ENCODE results near the gene ANKS6. TPM values are rescaled to one million over a fixed set of nuclear protein-coding genes. Genes with fewer than 3 reads are reported as not detected.
A peak's percentile ranks its signal among the peaks of the same experiment; 100 is the strongest.

Gene ANKS6
- total RNA-seq, 2 experiments from 2014 or later, result 15.8 to 17.4 TPM

- ChIA-PET CTCF (interaction anchor here (0.9 kb wide), 1 partner anchor 16 kb away, joined by 3 read pairs; no protein-coding TSS in a partner anchor), POLR2A (no interaction called here)
- no peak for ATAC-seq
- DNase-seq, result no peak
- Mint-ChIP-seq H3K4me1 (no peaks in the 10 kb centered on the region), H3K27me3 (no peaks in the 10 kb centered on the region), H3K27ac (no peak overlapping the region), H3K9me3 (ENCODE audit: low read depth) (no peaks in the 10 kb centered on the region), H3K4me3 (no peak overlapping the region), H3K36me3 (ENCODE audit: low read depth) (peaks cover 10% of the 10 kb centered on the region)
- intact Hi-C loops (cut with DNase I, micrococcal nuclease), result no loop called here
These were observed 35.3 kb upstream of the ANKS6 start for GRCh38 chr9:98831696-98832095.

- Mint-ChIP-seq H3K27ac (no peak overlapping the region), H3K36me3 (ENCODE audit: low read depth) (peaks cover 10% of the 10 kb centered on the region), H3K9me3 (ENCODE audit: low read depth) (no peaks in the 10 kb centered on the region), H3K27me3 (no peaks in the 10 kb centered on the region), H3K4me1 (no peaks in the 10 kb centered on the region), H3K4me3 (no peak overlapping the region)
- intact Hi-C loops (cut with DNase I, micrococcal nuclease), result no loop called here
- ATAC-seq (no peak), DNase-seq (no peak)
- POLR2A ChIA-PET, result no interaction called here
- CTCF ChIA-PET, result interaction anchor here (1.2 kb wide), 1 partner anchor 56 kb away, joined by 3 read pairs; no protein-coding TSS in a partner anchor
These were observed 34.2 kb upstream of the ANKS6 start for GRCh38 chr9:98830554-98830953.

DNA sequence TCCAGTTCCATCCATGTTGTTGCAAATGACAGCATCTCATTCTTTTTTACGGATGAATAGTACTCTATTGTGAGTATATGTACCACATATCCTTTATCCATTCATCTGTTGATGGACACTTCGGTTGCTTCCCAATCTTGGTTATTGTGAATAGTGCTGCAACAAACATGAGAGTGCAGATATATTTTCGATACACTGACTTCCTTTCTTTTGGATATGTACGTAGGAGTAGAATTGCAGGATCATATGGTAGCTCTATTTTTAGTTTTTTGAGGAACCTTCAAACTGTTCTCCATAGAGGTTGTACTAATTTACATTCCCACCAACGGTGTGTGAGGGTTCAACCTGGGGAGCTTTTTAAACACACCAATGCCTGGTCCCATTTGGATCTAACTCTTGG is 33.4 kb upstream of the ANKS6 start:
- ATAC-seq (no peak), DNase-seq (no peak)
- Mint-ChIP-seq H3K36me3 (ENCODE audit: low read depth) (peaks cover 10% of the 10 kb centered on the region), H3K9me3 (ENCODE audit: low read depth) (no peaks in the 10 kb centered on the region), H3K27ac (no peak overlapping the region), H3K4me3 (no peak overlapping the region), H3K27me3 (no peaks in the 10 kb centered on the region), H3K4me1 (no peaks in the 10 kb centered on the region)
- intact Hi-C loops (cut with DNase I, micrococcal nuclease), result no loop called here
- ChIA-PET CTCF (interaction anchor here (1.2 kb wide), 1 partner anchor 55 kb away, joined by 3 read pairs; no protein-coding TSS in a partner anchor), POLR2A (no interaction called here)

GRCh38 chr9:98826716-98827115 is 30.4 kb upstream of the ANKS6 start:
- Mint-ChIP-seq H3K4me3 (no peak overlapping the region), H3K27me3 (no peaks in the 10 kb centered on the region), H3K4me1 (no peaks in the 10 kb centered on the region), H3K36me3 (ENCODE audit: low read depth) (peaks cover 11% of the 10 kb centered on the region), H3K9me3 (ENCODE audit: low read depth) (no peaks in the 10 kb centered on the region), H3K27ac (no peak overlapping the region)
- no peak for DNase-seq
- intact Hi-C loops (cut with DNase I, micrococcal nuclease), result no loop called here
- POLR2A ChIA-PET, result no interaction called here
- ATAC-seq, result no peak
- CTCF ChIA-PET, result no interaction called here

GRCh38 chr9:98825414-98825813 is 29.1 kb upstream of the ANKS6 start:
- H3K27me3 Mint-ChIP-seq, result no peaks in the 10 kb centered on the region
- H3K9me3 Mint-ChIP-seq (ENCODE audit: low read depth), result no peaks in the 10 kb centered on the region
- H3K4me3 Mint-ChIP-seq, result no peak overlapping the region
- no peak overlapping the region for H3K27ac Mint-ChIP-seq
- no peaks in the 10 kb centered on the region for H3K4me1 Mint-ChIP-seq
- ChIA-PET POLR2A (no interaction called here), CTCF (interaction anchor here (0.9 to 1.7 kb wide), 3 partner anchors 17 to 22 kb away, joined by 3 to 5 read pairs (median 4); no protein-coding TSS in a partner anchor)
- DNase-seq (no peak), ATAC-seq (no peak)
- intact Hi-C loops (cut with DNase I, micrococcal nuclease), result no loop called here
- peaks cover 11% of the 10 kb centered on the region for H3K36me3 Mint-ChIP-seq (ENCODE audit: low read depth)

DNA sequence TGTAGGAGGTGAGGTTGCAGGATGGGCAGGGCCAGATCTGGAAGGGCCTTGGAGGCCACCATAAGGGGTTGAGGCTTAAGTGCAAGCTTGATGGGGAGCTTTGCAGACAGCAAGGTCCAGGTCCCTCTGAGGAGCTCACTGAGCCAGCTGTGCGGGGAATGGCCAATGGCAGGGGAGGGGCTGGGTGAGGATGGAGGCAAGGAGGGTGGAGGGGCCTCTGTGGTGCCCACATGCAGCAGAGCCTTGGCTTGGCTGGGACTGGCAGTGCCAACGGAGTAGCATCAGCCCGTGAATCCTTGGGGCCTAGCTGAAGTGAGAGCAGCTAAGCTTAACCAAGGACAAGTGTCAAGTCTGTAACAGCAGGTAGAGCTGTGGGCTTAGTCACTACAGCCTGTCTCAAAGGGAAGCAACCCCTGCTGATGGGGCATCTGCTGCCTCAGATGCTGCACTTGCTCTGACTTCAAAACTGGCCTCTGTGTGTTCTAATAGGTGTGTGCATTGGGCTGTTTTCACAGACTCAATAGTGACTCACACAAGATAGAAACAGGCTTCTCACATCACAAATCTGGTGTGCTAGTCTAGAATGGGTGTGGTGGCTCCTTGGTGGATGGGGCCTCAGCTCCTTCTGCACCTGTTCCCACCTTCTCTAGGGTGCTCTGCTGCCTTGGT is 27.4 kb upstream of the ANKS6 start:
- ATAC-seq (peak; percentile 69), DNase-seq (no peak)
- no peaks in the 10 kb centered on the region for H3K9me3 Mint-ChIP-seq (ENCODE audit: low read depth)
- H3K36me3 Mint-ChIP-seq (ENCODE audit: low read depth), result peaks cover 12% of the 10 kb centered on the region
- ChIA-PET CTCF (interaction anchor here (0.8 kb wide), 1 partner anchor 15 kb away, joined by 3 read pairs; no protein-coding TSS in a partner anchor), POLR2A (no interaction called here)
- no peaks in the 10 kb centered on the region for H3K27me3 Mint-ChIP-seq
- no peak overlapping the region for H3K4me3 Mint-ChIP-seq
- H3K27ac Mint-ChIP-seq, result no peak overlapping the region
- H3K4me1 Mint-ChIP-seq, result no peaks in the 10 kb centered on the region
- intact Hi-C loops (cut with DNase I, micrococcal nuclease), result no loop called here

GRCh38 chr9:98822661-98823060 is 26.3 kb upstream of the ANKS6 start:
- POLR2A ChIA-PET, result no interaction called here
- Mint-ChIP-seq H3K27ac (no peak overlapping the region), H3K9me3 (ENCODE audit: low read depth) (no peaks in the 10 kb centered on the region), H3K27me3 (no peaks in the 10 kb centered on the region), H3K4me1 (no peaks in the 10 kb centered on the region), H3K4me3 (no peak overlapping the region), H3K36me3 (ENCODE audit: low read depth) (peaks cover 14% of the 10 kb centered on the region)
- no peak for ATAC-seq
- CTCF ChIA-PET, result no interaction called here
- no peak for DNase-seq
- intact Hi-C loops (cut with DNase I, micrococcal nuclease), result no loop called here

- no peaks in the 10 kb centered on the region for H3K4me1 Mint-ChIP-seq
These were observed 25.5 kb upstream of the ANKS6 start for GRCh38 chr9:98821831-98822230.

DNA sequence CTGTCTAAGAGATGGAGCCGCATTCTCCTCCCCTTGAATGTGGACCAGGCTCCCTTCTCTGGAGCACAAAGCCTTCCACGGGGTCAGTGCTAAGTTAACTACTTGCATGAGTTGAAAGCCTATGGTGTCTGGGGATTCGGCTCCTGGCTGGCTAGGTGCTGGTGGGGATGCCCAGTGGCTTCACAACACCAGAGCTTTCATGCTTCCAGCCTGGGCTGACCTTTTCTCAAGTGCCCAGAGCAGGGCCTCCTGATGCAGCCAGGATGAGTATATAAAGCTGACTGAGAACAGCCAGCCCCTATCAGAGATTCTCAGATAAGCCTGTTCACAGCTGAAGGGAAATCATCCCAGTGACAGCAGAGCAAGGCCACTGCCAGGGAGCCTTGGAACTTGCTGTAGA is 22.9 kb upstream of the ANKS6 start:
- intact Hi-C loops (cut with DNase I, micrococcal nuclease), result no loop called here
- Mint-ChIP-seq H3K27ac (no peak overlapping the region), H3K4me3 (no peak overlapping the region), H3K36me3 (ENCODE audit: low read depth) (peaks cover 16% of the 10 kb centered on the region), H3K27me3 (no peaks in the 10 kb centered on the region), H3K4me1 (no peaks in the 10 kb centered on the region), H3K9me3 (ENCODE audit: low read depth) (no peaks in the 10 kb centered on the region)
- POLR2A ChIA-PET, result no interaction called here
- DNase-seq, result no peak
- no peak for ATAC-seq
- CTCF ChIA-PET, result interaction anchor here (0.7 kb wide), 1 partner anchor 256 kb away, joined by 3 read pairs; no protein-coding TSS in a partner anchor

More at GRCh38 chr9:98821831-98822230, 25.5 kb upstream of the ANKS6 start:
- ATAC-seq (no peak), DNase-seq (no peak)
- POLR2A ChIA-PET, result no interaction called here
- Mint-ChIP-seq H3K4me3 (no peak overlapping the region), H3K9me3 (ENCODE audit: low read depth) (no peaks in the 10 kb centered on the region), H3K27me3 (no peaks in the 10 kb centered on the region), H3K36me3 (ENCODE audit: low read depth) (peaks cover 14% of the 10 kb centered on the region), H3K27ac (no peak overlapping the region)
- intact Hi-C loops (cut with DNase I, micrococcal nuclease), result no loop called here
- CTCF ChIA-PET, result interaction anchor here (0.5 to 0.8 kb wide), 2 partner anchors 30 to 46 kb away, joined by 3 read pairs; no protein-coding TSS in a partner anchor

- H3K4me1 Mint-ChIP-seq, result no peaks in the 10 kb centered on the region
- ATAC-seq, result no peak
- no peak overlapping the region for H3K4me3 Mint-ChIP-seq
- H3K9me3 Mint-ChIP-seq (ENCODE audit: low read depth), result no peaks in the 10 kb centered on the region
- H3K27me3 Mint-ChIP-seq, result no peaks in the 10 kb centered on the region
- no peak for DNase-seq
- intact Hi-C loops (cut with DNase I, micrococcal nuclease), result no loop called here
- CTCF ChIA-PET, result no interaction called here
- peaks cover 16% of the 10 kb centered on the region for H3K36me3 Mint-ChIP-seq (ENCODE audit: low read depth)
- no peak overlapping the region for H3K27ac Mint-ChIP-seq
- POLR2A ChIA-PET, result no interaction called here
These were observed 22.4 kb upstream of the ANKS6 start for GRCh38 chr9:98818764-98819163.

DNA sequence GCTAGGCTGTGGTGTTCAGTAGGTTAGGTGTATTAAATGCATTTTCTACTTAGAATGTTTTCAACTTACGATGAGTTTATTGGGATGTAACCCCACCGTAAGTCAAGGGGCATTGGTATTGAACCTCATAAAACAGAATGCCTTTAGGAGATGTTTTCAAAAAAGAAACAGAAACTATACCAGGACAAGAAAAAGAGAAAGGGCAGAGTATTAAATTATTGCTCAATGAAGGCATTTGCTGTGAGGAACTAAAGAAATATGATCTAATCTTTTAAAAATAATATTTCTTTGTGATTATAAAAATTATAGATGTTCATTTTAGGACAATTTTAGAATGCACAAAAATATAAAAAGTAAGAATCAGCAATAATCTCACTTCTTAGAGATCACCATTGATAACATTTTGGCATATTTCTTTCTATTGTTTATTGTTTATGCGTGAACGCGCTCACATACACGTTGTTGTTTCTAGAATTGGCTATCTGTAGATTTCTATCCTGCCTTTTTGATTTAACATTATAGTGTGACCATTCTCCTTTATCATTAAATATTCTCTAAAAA is 19.1 kb upstream of the ANKS6 start:
- H3K27ac Mint-ChIP-seq, result no peak overlapping the region
- H3K4me3 Mint-ChIP-seq, result no peak overlapping the region
- no peaks in the 10 kb centered on the region for H3K9me3 Mint-ChIP-seq (ENCODE audit: low read depth)
- ChIA-PET POLR2A (no interaction called here), CTCF (no interaction called here)
- no peaks in the 10 kb centered on the region for H3K27me3 Mint-ChIP-seq
- intact Hi-C loops (cut with DNase I, micrococcal nuclease), result no loop called here
- no peak for ATAC-seq
- H3K36me3 Mint-ChIP-seq (ENCODE audit: low read depth), result peaks cover 16% of the 10 kb centered on the region
- peaks cover 14% of the 10 kb centered on the region for H3K4me1 Mint-ChIP-seq
- no peak for DNase-seq

DNA sequence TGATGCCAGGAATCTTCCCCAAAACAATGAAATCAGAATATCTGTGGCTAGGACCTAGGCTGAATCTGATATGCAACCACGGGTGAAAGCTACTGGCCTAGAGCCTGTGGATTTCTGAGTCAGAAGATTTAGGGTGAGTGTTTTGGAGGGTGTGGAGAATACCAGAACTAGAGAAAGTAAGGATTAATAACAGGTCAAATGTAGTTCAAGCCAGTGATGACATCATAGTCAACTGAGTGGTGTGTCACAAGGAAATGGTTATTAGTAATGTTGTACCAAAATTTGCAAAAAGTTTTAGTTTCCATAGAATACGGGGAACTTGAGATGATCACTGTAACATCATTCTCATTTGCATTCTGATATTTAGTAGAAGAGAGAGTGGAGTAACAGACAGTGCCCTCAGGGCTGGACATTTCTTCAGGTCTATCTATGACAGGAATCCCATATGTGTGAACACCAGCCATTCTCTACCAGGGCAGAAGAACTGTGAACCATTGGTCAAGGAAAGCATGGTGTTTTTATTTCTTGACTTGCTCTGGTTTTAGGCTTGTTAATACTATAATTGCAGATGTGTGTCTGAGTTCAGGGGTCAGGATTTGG is 14.8 kb upstream of the ANKS6 start:
- Mint-ChIP-seq H3K4me1 (peaks cover 35% of the 10 kb centered on the region), H3K27me3 (no peaks in the 10 kb centered on the region), H3K4me3 (no peak overlapping the region), H3K9me3 (ENCODE audit: low read depth) (no peaks in the 10 kb centered on the region), H3K36me3 (ENCODE audit: low read depth) (peaks cover 6% of the 10 kb centered on the region), H3K27ac (peak overlapping the region; percentile 65)
- DNase-seq (no peak), ATAC-seq (peak; percentile 59)
- intact Hi-C loops (cut with DNase I, micrococcal nuclease), result loop anchor here in 1 of 2 experiments (5.0 kb wide), 1 partner anchor 306 kb away; no protein-coding TSS in a partner anchor
- ChIA-PET CTCF (no interaction called here), POLR2A (no interaction called here)

Measured in activated CD4-positive, alpha-beta T cell treated with anti-CD3 and anti-CD28 coated beads for 36 hours (primary cell).